Measurements from ENCODE around the gene USP6NL.

DNA sequence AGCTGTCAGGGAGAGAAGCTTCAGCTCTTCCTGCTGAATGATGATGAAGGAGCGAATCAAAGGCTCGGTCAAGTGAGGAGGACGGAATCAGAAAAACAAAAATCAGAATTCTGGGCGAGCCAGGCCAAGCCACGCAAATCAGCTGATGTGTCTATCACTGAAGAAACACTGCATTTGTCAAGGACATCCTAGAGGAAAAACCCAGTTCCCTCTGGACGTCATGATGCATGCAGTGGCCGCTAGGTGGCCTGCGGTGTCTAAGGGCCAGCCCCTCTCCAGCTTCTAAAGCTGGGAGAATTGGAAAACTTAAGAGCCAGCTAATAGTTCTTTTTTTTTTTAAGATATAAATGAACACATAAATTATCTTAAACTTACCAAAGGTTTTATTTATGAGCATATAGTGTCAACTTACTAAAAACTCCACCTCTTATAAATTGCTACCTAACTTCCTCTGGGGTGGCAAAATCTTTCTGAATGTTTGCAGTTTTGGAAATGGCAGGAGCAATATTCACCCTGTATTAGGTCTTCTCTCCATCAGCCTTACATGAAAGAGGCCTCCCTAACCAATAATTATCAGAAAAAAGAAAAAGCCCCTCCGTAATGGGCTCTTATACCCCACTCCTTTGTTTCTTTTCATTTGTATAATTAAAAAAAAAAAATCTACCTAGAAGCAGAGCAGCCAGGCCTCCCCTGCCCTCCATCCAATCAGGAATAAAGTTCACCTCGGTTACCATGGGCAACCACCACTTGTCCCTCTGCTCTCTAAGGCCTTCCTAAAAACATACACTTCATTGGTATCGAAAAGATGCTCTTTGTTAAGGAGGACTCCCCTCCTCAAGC is 186.8 kb downstream of the USP6NL start:
- TF ChIP-seq, protein P1, sequence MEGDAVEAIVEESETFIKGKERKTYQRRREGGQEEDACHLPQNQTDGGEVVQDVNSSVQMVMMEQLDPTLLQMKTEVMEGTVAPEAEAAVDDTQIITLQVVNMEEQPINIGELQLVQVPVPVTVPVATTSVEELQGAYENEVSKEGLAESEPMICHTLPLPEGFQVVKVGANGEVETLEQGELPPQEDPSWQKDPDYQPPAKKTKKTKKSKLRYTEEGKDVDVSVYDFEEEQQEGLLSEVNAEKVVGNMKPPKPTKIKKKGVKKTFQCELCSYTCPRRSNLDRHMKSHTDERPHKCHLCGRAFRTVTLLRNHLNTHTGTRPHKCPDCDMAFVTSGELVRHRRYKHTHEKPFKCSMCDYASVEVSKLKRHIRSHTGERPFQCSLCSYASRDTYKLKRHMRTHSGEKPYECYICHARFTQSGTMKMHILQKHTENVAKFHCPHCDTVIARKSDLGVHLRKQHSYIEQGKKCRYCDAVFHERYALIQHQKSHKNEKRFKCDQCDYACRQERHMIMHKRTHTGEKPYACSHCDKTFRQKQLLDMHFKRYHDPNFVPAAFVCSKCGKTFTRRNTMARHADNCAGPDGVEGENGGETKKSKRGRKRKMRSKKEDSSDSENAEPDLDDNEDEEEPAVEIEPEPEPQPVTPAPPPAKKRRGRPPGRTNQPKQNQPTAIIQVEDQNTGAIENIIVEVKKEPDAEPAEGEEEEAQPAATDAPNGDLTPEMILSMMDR (conservative IDR thresholded peaks at IDR 0.05; ENCODE audit: low read depth, low read length), result peak; percentile 98
- no peak for TF ChIP-seq EZH2 (IDR thresholded peaks at IDR 0.05; ENCODE audit: borderline replicate concordance, low read depth, low read length, poor library complexity, severe bottlenecking)

Data from A673 (cell line).